ENCODE results near the gene APH1B.

DNA sequence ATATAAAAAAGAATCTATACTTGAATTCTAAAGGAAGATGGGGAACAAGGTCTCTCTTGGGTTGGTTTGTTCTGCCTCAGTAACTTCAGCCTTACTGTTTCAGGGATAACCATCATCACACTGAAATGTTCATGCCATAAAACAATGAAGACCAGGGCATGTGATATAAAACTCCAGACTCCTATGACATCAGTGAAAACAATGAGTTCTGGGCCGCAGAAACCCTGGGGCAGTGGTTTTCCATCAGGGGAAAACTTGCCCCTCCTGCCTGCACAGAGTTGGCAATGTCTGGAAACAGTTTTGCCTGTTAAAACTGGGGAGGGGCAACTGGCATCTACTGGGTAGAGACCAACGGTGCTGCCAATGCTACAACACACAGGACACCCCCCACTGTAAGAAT is 57.4 kb downstream of the APH1B start:
- TF ChIP-seq CTCF (IDR thresholded peaks at IDR 0.05; ENCODE audit: poor library complexity) (no peak), EZH2phosphoT487 (IDR thresholded peaks at IDR 0.05; ENCODE audit: low read depth, severe bottlenecking, unreplicated experiment) (no peak)

Data from hepatocyte (in vitro differentiated cells).